CD4-positive, alpha-beta memory T cell (primary cell): Measurements from ENCODE around the gene NFATC4. TPM values are rescaled to one million over a fixed set of nuclear protein-coding genes. Genes with fewer than 3 reads are reported as not detected.

Source experiments
- CTCF ChIA-PET: fragments of 350-600 bp; sonication (Branson Sonifier 250); formaldehyde crosslinking; loops from one replicate; lab custom pipeline; 2021; ENCODE audit warnings: inconsistent platforms; ENCODE audit not compliant: partially characterized antibody; lab: Charles Lee
- POLR2A ChIA-PET: fragments of 350-600 bp; sonication (Branson Sonifier 250); formaldehyde crosslinking; loops from one replicate; lab custom pipeline; 2021; ENCODE audit not compliant: partially characterized antibody; lab: Charles Lee
- DNase-seq, 5 donors: peaks; one replicate each; pipeline versions ENCODE4 v3.0.0 to v3.0.0-alpha.2; 2020 to 2022; ENCODE audit warnings: mixed read lengths in 1 of 5
- H3K27ac ChIP-seq: one replicate; pipeline ENCODE4 v1.7.0; 2013; ENCODE audit warnings: low read depth, low read length
- H3K27me3 ChIP-seq: 2 replicates; pipeline ENCODE4 v1.7.0; 2013; ENCODE audit warnings: mild to moderate bottlenecking, low read length, moderate library complexity; ENCODE audit not compliant: insufficient read depth
- H3K36me3 ChIP-seq: 2 replicates; pipeline ENCODE4 v1.7.0; 2013; ENCODE audit warnings: mild to moderate bottlenecking, low read length, moderate library complexity; ENCODE audit not compliant: insufficient read depth
- H3K4me1 ChIP-seq: 2 replicates; pipeline ENCODE4 v1.7.0; 2013; ENCODE audit warnings: mild to moderate bottlenecking, low read length, moderate library complexity; ENCODE audit not compliant: insufficient read depth
- H3K4me3 ChIP-seq, 2 donors: one replicate each; pipeline ENCODE4 v1.7.0; 2013; ENCODE audit warnings: low read length in 2 of 2, mild to moderate bottlenecking in 1 of 2
- H3K9me3 ChIP-seq, 2 donors: one replicate each; pipeline ENCODE4 v1.7.0; 2013; ENCODE audit warnings: low read length in 2 of 2, control low read depth in 1 of 2; ENCODE audit not compliant: control insufficient read depth in 1 of 2
- H3K27ac Mint-ChIP-seq, 7 donors: one replicate each; pipeline ENCODE4 v1.8.0; 2020 to 2021; ENCODE audit warnings: mixed read lengths in 7 of 7, mild to moderate bottlenecking in 6 of 7, inconsistent platforms in 3 of 7, moderate library complexity in 3 of 7
- H3K27me3 Mint-ChIP-seq, 2 donors: one replicate each; pipeline ENCODE4 v1.8.0; 2020 to 2021; ENCODE audit warnings: mixed read lengths in 2 of 2
- H3K36me3 Mint-ChIP-seq, 2 donors: one replicate each; pipeline ENCODE4 v1.8.0; 2020 to 2021; ENCODE audit warnings: mixed read lengths in 2 of 2, inconsistent platforms in 1 of 2, mild to moderate bottlenecking in 1 of 2
- H3K4me1 Mint-ChIP-seq, 4 donors: one replicate each; pipeline ENCODE4 v1.8.0; 2020 to 2021; ENCODE audit warnings: mixed read lengths in 4 of 4, mild to moderate bottlenecking in 1 of 4
- H3K4me3 Mint-ChIP-seq, 8 donors: one replicate each; pipeline ENCODE4 v1.8.0; 2020 to 2021; ENCODE audit warnings: mixed read lengths in 8 of 8, mild to moderate bottlenecking in 7 of 8, moderate library complexity in 6 of 8, inconsistent platforms in 3 of 8
- H3K9me3 Mint-ChIP-seq, 8 donors: one replicate each; pipeline ENCODE4 v1.8.0; 2020 to 2021; ENCODE audit warnings: mixed read lengths in 8 of 8, mild to moderate bottlenecking in 5 of 8, inconsistent platforms in 3 of 8, moderate library complexity in 1 of 8
- intact Hi-C: fragments of 100-400 bp; cut with micrococcal nuclease; formaldehyde crosslinking; loops from one replicate; pipeline ENCODE4 v1.15.1; 2023
- polyA plus RNA-seq, 2 donors: library from polyadenylated mRNA; unstranded; fragments of 300-500 nt; fragmentation: Illumina TruSeq; gene quantifications; one replicate each; pipeline ENCODE4 v1.2.3, GENCODE V29; 2021
- total RNA-seq, 2 experiments: library from RNA; stranded (reverse); gene quantifications; one replicate each; pipeline ENCODE4 v1.2.3, GENCODE V29; 2021

The NFATC4 gene
- total and polyA plus RNA-seq, 4 experiments from 2014 or later: not detected

- Histone ChIP-seq H3K36me3 (peaks cover 11% of the 10 kb centered on the region), H3K27ac (peak overlapping the region; percentile 3), H3K27me3 (no peaks in the 10 kb centered on the region), H3K9me3 (no peaks in the 10 kb centered on the region), H3K4me3 (no peak overlapping the region), H3K4me1 (peaks cover 76% of the 10 kb centered on the region)
- Mint-ChIP-seq H3K4me3 (peak overlapping the region in 7 of 8 donors; percentile 39 to 88 (median 51)), H3K27me3 (no peaks in the 10 kb centered on the region), H3K4me1 (peaks cover 35 to 59% (median 46%) of the 10 kb centered on the region in 4 donors), H3K27ac (peak overlapping the region; percentile 72 to 98 (median 86)), H3K36me3 (peaks cover 7 to 18% of the 10 kb centered on the region in 2 donors), H3K9me3 (peaks cover 0 to 2% (median 0%) of the 10 kb centered on the region in 8 donors)
- CTCF ChIA-PET: interaction anchor here (0.6 to 24.1 kb wide), 4 partner anchors 9 to 186 kb away, joined by 3 to 791 read pairs (median 23); partner anchors contain the start of genes ADCY4, RIPK3 and TINF2
- intact Hi-C loops: no loop called here
- POLR2A ChIA-PET: interaction anchor here (0.8 to 11.1 kb wide), 9 partner anchors 9 to 314 kb away, joined by 3 to 361 read pairs (median 8); partner anchors contain the start of genes ADCY4, DCAF11, LTB4R and LTB4R2
- no peak for DNase-seq
Observed at GRCh38 chr14:24427537-24428508, 59.8 kb downstream of the NFATC4 start.

- Mint-ChIP-seq H3K4me1 (peaks cover 35 to 64% (median 50%) of the 10 kb centered on the region in 4 donors), H3K36me3 (peaks cover 16 to 28% of the 10 kb centered on the region in 2 donors), H3K9me3 (peaks cover 0 to 2% (median 0%) of the 10 kb centered on the region in 8 donors), H3K27me3 (no peaks in the 10 kb centered on the region), H3K4me3 (peak overlapping the region in 7 of 8 donors; percentile 81 to 95 (median 89)), H3K27ac (peak overlapping the region; percentile 98 to 99 (median 98))
- intact Hi-C loops: loop anchor here (1.0 kb wide), 3 partner anchors 13 to 348 kb away; partner anchors contain the start of genes RABGGTA and SDR39U1
- Histone ChIP-seq H3K4me1 (peaks cover 69% of the 10 kb centered on the region), H3K4me3 (peak overlapping the region in 1 of 2 donors; percentile 87), H3K27ac (peak overlapping the region; percentile 93), H3K27me3 (no peaks in the 10 kb centered on the region), H3K9me3 (no peaks in the 10 kb centered on the region), H3K36me3 (peaks cover 20% of the 10 kb centered on the region)
- CTCF ChIA-PET: interaction anchor here (0.6 to 24.1 kb wide), 3 partner anchors 8 to 187 kb away, joined by 3 to 791 read pairs (median 42); partner anchors contain the start of genes ADCY4, RIPK3 and TINF2
- DNase-seq: peak in 1 of 5 donors; percentile 38
- POLR2A ChIA-PET: interaction anchor here (2.2 to 11.1 kb wide), 8 partner anchors 10 to 215 kb away, joined by 22 to 361 read pairs (median 64); partner anchors contain the start of genes ADCY4, CHMP4A, DHRS1 and LTB4R
Observed at GRCh38 chr14:24428628-24429394, 60.8 kb downstream of the NFATC4 start.

Other genes with a start within 250 kb of the NFATC4 start
Only the 30 nearest of the 31 such genes appear.
- 1 to 10 TPM; 3.2 to 4.2 TPM for gene FITM1, start 237.5 kb upstream of the NFATC4 start, total RNA-seq
- under 1 TPM; 0.69 to 0.81 TPM for gene FITM1, start 237.5 kb upstream of the NFATC4 start, polyA plus RNA-seq
- gene PSME1, start 232.0 kb upstream of the NFATC4 start, total RNA-seq: 100 to 1,000 TPM; 257 to 273 TPM
- gene PSME1, start 232.0 kb upstream of the NFATC4 start, polyA plus RNA-seq: 1,000 to 10,000 TPM in 1 of 2 donors, 100 to 1,000 TPM in 1; 976 to 1,008 TPM
- 10 to 100 TPM; 33.0 to 33.9 TPM for gene EMC9, start 226.6 kb upstream of the NFATC4 start, total RNA-seq
- 10 to 100 TPM; 11.4 to 13.6 TPM for gene EMC9, start 226.6 kb upstream of the NFATC4 start, polyA plus RNA-seq
- gene PSME2, start 221.6 kb upstream of the NFATC4 start, total RNA-seq: 100 to 1,000 TPM; 143 to 150 TPM
- 100 to 1,000 TPM; 511 to 815 TPM for gene PSME2, start 221.6 kb upstream of the NFATC4 start, polyA plus RNA-seq
- gene RNF31, start 220.7 kb upstream of the NFATC4 start, total RNA-seq: 100 to 1,000 TPM; 108 to 113 TPM
- gene RNF31, start 220.7 kb upstream of the NFATC4 start, polyA plus RNA-seq: 10 to 100 TPM; 44.3 to 75.7 TPM
- gene IRF9, start 206.9 kb upstream of the NFATC4 start, total RNA-seq: 100 to 1,000 TPM; 154 to 157 TPM
- gene IRF9, start 206.9 kb upstream of the NFATC4 start, polyA plus RNA-seq: 100 to 1,000 TPM in 1 of 2 donors, 10 to 100 TPM in 1; 59.3 to 121 TPM
- gene REC8, start 196.1 kb upstream of the NFATC4 start, total RNA-seq: 10 to 100 TPM; 27.7 to 30.5 TPM
- gene REC8, start 196.1 kb upstream of the NFATC4 start, polyA plus RNA-seq: 1 to 10 TPM; 2.8 to 9.8 TPM
- gene IPO4, start 179.4 kb upstream of the NFATC4 start, total RNA-seq: 10 to 100 TPM; 22.4 to 30.2 TPM
- 10 to 100 TPM; 19.8 to 20.2 TPM for gene IPO4, start 179.4 kb upstream of the NFATC4 start, polyA plus RNA-seq
- gene TM9SF1, start 172.7 kb upstream of the NFATC4 start, total RNA-seq: 10 to 100 TPM; 24.1 to 26.3 TPM
- 10 to 100 TPM; 38.4 to 40.6 TPM for gene TM9SF1, start 172.7 kb upstream of the NFATC4 start, polyA plus RNA-seq
- gene TSSK4, start 162.5 kb upstream of the NFATC4 start, total RNA-seq: 1 to 10 TPM; 1.2 to 1.9 TPM
- 1 to 10 TPM in 1 of 2 donors, under 1 TPM in 1; 0.47 to 1.3 TPM for gene TSSK4, start 162.5 kb upstream of the NFATC4 start, polyA plus RNA-seq
- 100 to 1,000 TPM in 1 of 2 experiments, 10 to 100 TPM in 1; 99.3 to 101 TPM for gene CHMP4A, start 154.7 kb upstream of the NFATC4 start, total RNA-seq
- 100 to 1,000 TPM; 164 to 194 TPM for gene CHMP4A, start 154.7 kb upstream of the NFATC4 start, polyA plus RNA-seq
- gene MDP1, start 152.1 kb upstream of the NFATC4 start, total RNA-seq: 10 to 100 TPM; 12.5 to 15.3 TPM
- 10 to 100 TPM; 27.3 to 28.1 TPM for gene MDP1, start 152.1 kb upstream of the NFATC4 start, polyA plus RNA-seq
- gene NEDD8, start 135.8 kb upstream of the NFATC4 start, total RNA-seq: 100 to 1,000 TPM; 116 to 127 TPM
- gene NEDD8, start 135.8 kb upstream of the NFATC4 start, polyA plus RNA-seq: 100 to 1,000 TPM; 351 to 425 TPM
- 10 to 100 TPM; 91.0 to 95.8 TPM for gene GMPR2, start 135.3 kb upstream of the NFATC4 start, total RNA-seq
- 100 to 1,000 TPM; 103 to 116 TPM for gene GMPR2, start 135.3 kb upstream of the NFATC4 start, polyA plus RNA-seq
- 100 to 1,000 TPM; 131 to 132 TPM for gene TINF2, start 125.6 kb upstream of the NFATC4 start, total RNA-seq
- gene TINF2, start 125.6 kb upstream of the NFATC4 start, polyA plus RNA-seq: 100 to 1,000 TPM; 151 to 169 TPM
- gene TGM1, start 105.0 kb upstream of the NFATC4 start, total RNA-seq: 10 to 100 TPM; 11.0 to 16.1 TPM
- gene TGM1, start 105.0 kb upstream of the NFATC4 start, polyA plus RNA-seq: under 1 TPM; 0.11 to 0.12 TPM
- 10 to 100 TPM; 55.6 to 62.5 TPM for gene RABGGTA, start 96.6 kb upstream of the NFATC4 start, total RNA-seq
- gene RABGGTA, start 96.6 kb upstream of the NFATC4 start, polyA plus RNA-seq: 10 to 100 TPM; 22.9 to 32.5 TPM
- 10 to 100 TPM; 37.6 to 38.6 TPM for gene DHRS1, start 68.4 kb upstream of the NFATC4 start, total RNA-seq
- gene DHRS1, start 68.4 kb upstream of the NFATC4 start, polyA plus RNA-seq: 10 to 100 TPM; 31.4 to 32.9 TPM
- gene NOP9, start 68.3 kb upstream of the NFATC4 start, total RNA-seq: 10 to 100 TPM; 23.1 to 28.1 TPM
- 1 to 10 TPM in 1 of 2 donors, under 1 TPM in 1; 0.83 to 1.6 TPM for gene NOP9, start 68.3 kb upstream of the NFATC4 start, polyA plus RNA-seq
- gene CIDEB, start 60.2 kb upstream of the NFATC4 start, total RNA-seq: 10 to 100 TPM; 22.3 to 26.0 TPM
- 10 to 100 TPM; 17.2 to 24.3 TPM for gene CIDEB, start 60.2 kb upstream of the NFATC4 start, polyA plus RNA-seq
- gene LTB4R2, start 58.0 kb upstream of the NFATC4 start, total RNA-seq: 10 to 100 TPM; 18.0 to 18.8 TPM
- 1 to 10 TPM; 2.3 to 3.2 TPM for gene LTB4R2, start 58.0 kb upstream of the NFATC4 start, polyA plus RNA-seq
- gene LTB4R, start 56.7 kb upstream of the NFATC4 start, total RNA-seq: 10 to 100 TPM; 19.5 to 20.0 TPM
- 10 to 100 TPM in 1 of 2 donors, 1 to 10 TPM in 1; 9.6 to 10.6 TPM for gene LTB4R, start 56.7 kb upstream of the NFATC4 start, polyA plus RNA-seq
- gene ADCY4, start 33.1 kb upstream of the NFATC4 start, total RNA-seq: 1 to 10 TPM; 7.1 to 8.1 TPM
- under 1 TPM; 0.48 to 0.62 TPM for gene ADCY4, start 33.1 kb upstream of the NFATC4 start, polyA plus RNA-seq
- gene RIPK3, start 28.2 kb upstream of the NFATC4 start, total RNA-seq: 10 to 100 TPM; 63.0 to 63.5 TPM
- gene RIPK3, start 28.2 kb upstream of the NFATC4 start, polyA plus RNA-seq: 10 to 100 TPM in 1 of 2 donors, 1 to 10 TPM in 1; 6.2 to 16.7 TPM
- under 1 TPM in 1 of 2 experiments, not detected in 1; 0.32 TPM for gene NYNRIN, start 30.8 kb downstream of the NFATC4 start, total RNA-seq
- under 1 TPM in 1 of 2 donors, not detected in 1; 0.02 TPM for gene NYNRIN, start 30.8 kb downstream of the NFATC4 start, polyA plus RNA-seq
- gene CBLN3, start 61.5 kb downstream of the NFATC4 start, total RNA-seq: 1 to 10 TPM; 3.8 to 6.1 TPM
- under 1 TPM in 1 of 2 donors, not detected in 1; 0.41 TPM for gene CBLN3, start 61.5 kb downstream of the NFATC4 start, polyA plus RNA-seq
- 100 to 1,000 TPM; 137 to 142 TPM for gene KHNYN, start 61.8 kb downstream of the NFATC4 start, total RNA-seq
- 10 to 100 TPM; 11.6 to 21.4 TPM for gene KHNYN, start 61.8 kb downstream of the NFATC4 start, polyA plus RNA-seq
- gene SDR39U1, start 74.6 kb downstream of the NFATC4 start, total RNA-seq: 100 to 1,000 TPM; 102 to 109 TPM
- 10 to 100 TPM; 43.2 to 56.8 TPM for gene SDR39U1, start 74.6 kb downstream of the NFATC4 start, polyA plus RNA-seq
- not detected for gene CMA1, start 140.1 kb downstream of the NFATC4 start, total RNA-seq
- gene CMA1, start 140.1 kb downstream of the NFATC4 start, polyA plus RNA-seq: not detected
- not detected for gene CTSG, start 208.1 kb downstream of the NFATC4 start, total RNA-seq
- not detected for gene CTSG, start 208.1 kb downstream of the NFATC4 start, polyA plus RNA-seq